Panc1 (cell line): Measurements from ENCODE around the gene EXT2.

Experiments
- POLR2AphosphoS5 ChIP-seq: IDR thresholded peaks from 2 replicates; pipeline ENCODE4 v1.6.1; 2012; ENCODE audit warnings: mild to moderate bottlenecking, low read depth, low read length, moderate library complexity
- TF ChIP-seq, protein P1 (sequence below): fragments of 450-650 bp; IDR thresholded peaks from 2 replicates; pipeline ENCODE4 v1.5.1; 2017; ENCODE audit warnings: mild to moderate bottlenecking

DNA sequence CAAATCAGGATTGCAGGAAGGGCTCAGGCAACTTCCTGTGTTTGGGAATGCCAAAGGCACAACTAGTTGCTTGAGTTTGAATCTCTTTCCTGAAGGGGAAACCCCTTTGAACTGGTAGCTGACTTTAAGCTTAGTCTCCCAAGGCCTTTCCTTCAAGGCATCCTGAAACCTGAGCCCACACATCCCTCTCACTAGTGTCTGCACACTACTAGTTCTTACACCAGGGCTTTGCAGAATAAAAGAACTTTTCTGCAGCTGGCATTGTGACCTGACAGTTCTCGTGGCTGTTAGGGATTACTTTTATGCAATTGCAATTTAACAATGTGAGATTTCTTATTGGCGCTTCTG lies 95.4 kb downstream of the EXT2 start:
- no peak for TF ChIP-seq POLR2AphosphoS5
- TF ChIP-seq, protein P1, sequence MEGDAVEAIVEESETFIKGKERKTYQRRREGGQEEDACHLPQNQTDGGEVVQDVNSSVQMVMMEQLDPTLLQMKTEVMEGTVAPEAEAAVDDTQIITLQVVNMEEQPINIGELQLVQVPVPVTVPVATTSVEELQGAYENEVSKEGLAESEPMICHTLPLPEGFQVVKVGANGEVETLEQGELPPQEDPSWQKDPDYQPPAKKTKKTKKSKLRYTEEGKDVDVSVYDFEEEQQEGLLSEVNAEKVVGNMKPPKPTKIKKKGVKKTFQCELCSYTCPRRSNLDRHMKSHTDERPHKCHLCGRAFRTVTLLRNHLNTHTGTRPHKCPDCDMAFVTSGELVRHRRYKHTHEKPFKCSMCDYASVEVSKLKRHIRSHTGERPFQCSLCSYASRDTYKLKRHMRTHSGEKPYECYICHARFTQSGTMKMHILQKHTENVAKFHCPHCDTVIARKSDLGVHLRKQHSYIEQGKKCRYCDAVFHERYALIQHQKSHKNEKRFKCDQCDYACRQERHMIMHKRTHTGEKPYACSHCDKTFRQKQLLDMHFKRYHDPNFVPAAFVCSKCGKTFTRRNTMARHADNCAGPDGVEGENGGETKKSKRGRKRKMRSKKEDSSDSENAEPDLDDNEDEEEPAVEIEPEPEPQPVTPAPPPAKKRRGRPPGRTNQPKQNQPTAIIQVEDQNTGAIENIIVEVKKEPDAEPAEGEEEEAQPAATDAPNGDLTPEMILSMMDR: no peak
